Progenitor cell of endocrine pancreas (in vitro differentiated cells): Measurements from ENCODE around the gene NEUROD1. TPM values are rescaled to one million over a fixed set of nuclear protein-coding genes. Genes with fewer than 3 reads are reported as not detected.

Experiments
- DNase-seq: peaks from one replicate; pipeline ENCODE4 v3.0.0; 2021; ENCODE audit warnings: low spot score; ENCODE audit not compliant: unreplicated experiment
- H3K27ac Mint-ChIP-seq: 2 replicates; pipeline ENCODE4 v1.8.0; 2021; ENCODE audit warnings: mild to moderate bottlenecking, moderate library complexity, mixed read lengths
- H3K27me3 Mint-ChIP-seq: 2 replicates; pipeline ENCODE4 v1.8.0; 2021; ENCODE audit warnings: mixed read lengths
- H3K36me3 Mint-ChIP-seq: 2 replicates; pipeline ENCODE4 v1.8.0; 2022; ENCODE audit warnings: mixed read lengths; ENCODE audit not compliant: insufficient read depth
- H3K4me1 Mint-ChIP-seq: 2 replicates; pipeline ENCODE4 v1.8.0; 2021; ENCODE audit warnings: low read depth, mixed read lengths
- H3K4me3 Mint-ChIP-seq: 2 replicates; pipeline ENCODE4 v1.8.0; 2021; ENCODE audit warnings: low read depth, mild to moderate bottlenecking, moderate library complexity, mixed read lengths
- H3K9me3 Mint-ChIP-seq: 2 replicates; pipeline ENCODE4 v1.8.0; 2021; ENCODE audit warnings: low read depth, mixed read lengths
- total RNA-seq: library from RNA; stranded (reverse); gene quantifications from 2 replicates; pipeline ENCODE4 v1.2.1, GENCODE V29; 2021
- TF ChIP-seq, protein P1 (sequence below): fragments of 200-600 bp; sonication (generic); IDR thresholded peaks from one replicate; pipeline ENCODE4 v1.5.0; 2021; ENCODE audit warnings: antibody characterized with exemption, mild to moderate bottlenecking; ENCODE audit not compliant: unreplicated experiment

The NEUROD1 gene
- total RNA-seq, 1 donor from 2014 or later: 33.3 TPM

GRCh38 chr2:181648478-181649155 lies 31.7 kb downstream of the NEUROD1 start:
- Mint-ChIP-seq H3K4me1 (no peaks in the 10 kb centered on the region), H3K27ac (no peak overlapping the region), H3K4me3 (no peak overlapping the region), H3K9me3 (peaks cover 12% of the 10 kb centered on the region), H3K36me3 (no peaks in the 10 kb centered on the region), H3K27me3 (peaks cover 25% of the 10 kb centered on the region)
- TF ChIP-seq, protein P1, sequence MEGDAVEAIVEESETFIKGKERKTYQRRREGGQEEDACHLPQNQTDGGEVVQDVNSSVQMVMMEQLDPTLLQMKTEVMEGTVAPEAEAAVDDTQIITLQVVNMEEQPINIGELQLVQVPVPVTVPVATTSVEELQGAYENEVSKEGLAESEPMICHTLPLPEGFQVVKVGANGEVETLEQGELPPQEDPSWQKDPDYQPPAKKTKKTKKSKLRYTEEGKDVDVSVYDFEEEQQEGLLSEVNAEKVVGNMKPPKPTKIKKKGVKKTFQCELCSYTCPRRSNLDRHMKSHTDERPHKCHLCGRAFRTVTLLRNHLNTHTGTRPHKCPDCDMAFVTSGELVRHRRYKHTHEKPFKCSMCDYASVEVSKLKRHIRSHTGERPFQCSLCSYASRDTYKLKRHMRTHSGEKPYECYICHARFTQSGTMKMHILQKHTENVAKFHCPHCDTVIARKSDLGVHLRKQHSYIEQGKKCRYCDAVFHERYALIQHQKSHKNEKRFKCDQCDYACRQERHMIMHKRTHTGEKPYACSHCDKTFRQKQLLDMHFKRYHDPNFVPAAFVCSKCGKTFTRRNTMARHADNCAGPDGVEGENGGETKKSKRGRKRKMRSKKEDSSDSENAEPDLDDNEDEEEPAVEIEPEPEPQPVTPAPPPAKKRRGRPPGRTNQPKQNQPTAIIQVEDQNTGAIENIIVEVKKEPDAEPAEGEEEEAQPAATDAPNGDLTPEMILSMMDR: no peak
- DNase-seq: no peak

DNA sequence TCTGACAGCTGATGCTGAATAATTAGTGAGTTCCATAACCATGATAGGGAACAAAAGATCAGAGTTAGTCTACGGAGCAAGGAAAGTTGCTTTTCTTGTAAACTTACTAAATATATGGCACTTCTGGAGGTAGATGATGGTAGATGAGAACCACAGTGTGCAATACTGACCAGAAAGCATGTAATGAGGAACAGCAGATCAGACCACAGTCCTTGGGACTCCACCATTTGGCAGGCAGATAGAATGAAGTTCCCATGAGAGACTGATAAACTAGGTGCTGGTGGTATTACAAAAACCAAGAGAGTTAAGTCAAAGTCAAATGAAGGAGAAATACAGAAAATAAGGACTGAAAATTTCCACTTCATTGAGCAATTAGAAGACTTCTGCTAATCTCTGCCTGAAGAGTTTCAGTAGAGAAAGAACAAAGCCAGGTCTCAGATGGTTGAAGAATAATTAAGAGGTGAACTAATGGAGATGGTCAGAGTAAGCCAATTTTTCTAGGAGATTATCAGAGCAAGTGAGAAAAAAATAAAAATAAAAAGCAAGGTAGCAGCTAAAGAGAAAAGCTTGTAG lies 33.8 kb downstream of the NEUROD1 start:
- Mint-ChIP-seq H3K9me3 (peaks cover 12% of the 10 kb centered on the region), H3K27ac (no peak overlapping the region), H3K4me1 (no peaks in the 10 kb centered on the region), H3K27me3 (peaks cover 9% of the 10 kb centered on the region), H3K36me3 (no peaks in the 10 kb centered on the region), H3K4me3 (no peak overlapping the region)
- TF ChIP-seq, protein P1: no peak
- DNase-seq: no peak

GRCh38 chr2:181643151-181643550 lies 37.2 kb downstream of the NEUROD1 start:
- H3K4me1 Mint-ChIP-seq: peaks cover 8% of the 10 kb centered on the region
- TF ChIP-seq, protein P1: no peak
- DNase-seq: no peak
- no peaks in the 10 kb centered on the region for H3K27me3 Mint-ChIP-seq
- H3K9me3 Mint-ChIP-seq: peaks cover 7% of the 10 kb centered on the region
- H3K27ac Mint-ChIP-seq: peak overlapping the region; percentile 70
- H3K4me3 Mint-ChIP-seq: no peak overlapping the region
- no peaks in the 10 kb centered on the region for H3K36me3 Mint-ChIP-seq

GRCh38 chr2:181642086-181642485 lies 38.2 kb downstream of the NEUROD1 start:
- H3K4me1 Mint-ChIP-seq: peaks cover 8% of the 10 kb centered on the region

GRCh38 chr2:181639686-181640085 lies 40.6 kb downstream of the NEUROD1 start:
- DNase-seq: no peak
- Mint-ChIP-seq H3K9me3 (no peaks in the 10 kb centered on the region), H3K27me3 (no peaks in the 10 kb centered on the region), H3K36me3 (no peaks in the 10 kb centered on the region), H3K4me3 (no peak overlapping the region), H3K27ac (no peak overlapping the region), H3K4me1 (peaks cover 8% of the 10 kb centered on the region)
- TF ChIP-seq, protein P1: no peak

More at GRCh38 chr2:181642086-181642485, 38.2 kb downstream of the NEUROD1 start:
- Mint-ChIP-seq H3K27me3 (no peaks in the 10 kb centered on the region), H3K36me3 (no peaks in the 10 kb centered on the region), H3K9me3 (no peaks in the 10 kb centered on the region), H3K27ac (no peak overlapping the region), H3K4me3 (no peak overlapping the region)
- no peak for DNase-seq
- TF ChIP-seq, protein P1: no peak
